Measurements from ENCODE around the gene TMEM30B. TPM values are rescaled to one million over a fixed set of nuclear protein-coding genes. Genes with fewer than 3 reads are reported as not detected.

The TMEM30B gene
- total and polyA plus RNA-seq, 2 experiments from 2014 or later, result 18.2 to 19.3 TPM

DNA sequence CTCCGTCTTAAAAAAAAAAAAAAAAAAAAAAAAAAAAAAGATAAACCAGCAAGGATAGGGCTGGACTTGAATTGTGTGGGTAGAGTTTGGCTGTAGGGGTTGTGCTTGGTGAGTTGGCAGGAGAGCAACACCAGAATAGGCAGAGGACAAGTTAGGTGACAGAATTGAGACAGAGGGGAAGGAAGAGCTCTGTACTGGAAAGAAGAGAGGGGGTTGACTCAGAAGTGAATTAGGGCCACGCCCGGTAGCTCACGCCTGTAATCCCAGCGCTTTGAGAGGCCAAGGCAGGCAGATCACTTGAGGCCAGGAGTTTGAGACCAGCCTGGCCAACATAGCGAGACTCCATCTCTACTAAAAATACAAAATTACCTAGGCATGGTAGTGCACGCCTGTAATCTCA is 6.1 kb upstream of the TMEM30B start:
- 92% methylated on average over 7 of the region's 7 CpGs for WGBS (ENCODE audit: low lambda C conversion rate, missing lambda C conversion rate)
- TF ChIP-seq, protein P1, sequence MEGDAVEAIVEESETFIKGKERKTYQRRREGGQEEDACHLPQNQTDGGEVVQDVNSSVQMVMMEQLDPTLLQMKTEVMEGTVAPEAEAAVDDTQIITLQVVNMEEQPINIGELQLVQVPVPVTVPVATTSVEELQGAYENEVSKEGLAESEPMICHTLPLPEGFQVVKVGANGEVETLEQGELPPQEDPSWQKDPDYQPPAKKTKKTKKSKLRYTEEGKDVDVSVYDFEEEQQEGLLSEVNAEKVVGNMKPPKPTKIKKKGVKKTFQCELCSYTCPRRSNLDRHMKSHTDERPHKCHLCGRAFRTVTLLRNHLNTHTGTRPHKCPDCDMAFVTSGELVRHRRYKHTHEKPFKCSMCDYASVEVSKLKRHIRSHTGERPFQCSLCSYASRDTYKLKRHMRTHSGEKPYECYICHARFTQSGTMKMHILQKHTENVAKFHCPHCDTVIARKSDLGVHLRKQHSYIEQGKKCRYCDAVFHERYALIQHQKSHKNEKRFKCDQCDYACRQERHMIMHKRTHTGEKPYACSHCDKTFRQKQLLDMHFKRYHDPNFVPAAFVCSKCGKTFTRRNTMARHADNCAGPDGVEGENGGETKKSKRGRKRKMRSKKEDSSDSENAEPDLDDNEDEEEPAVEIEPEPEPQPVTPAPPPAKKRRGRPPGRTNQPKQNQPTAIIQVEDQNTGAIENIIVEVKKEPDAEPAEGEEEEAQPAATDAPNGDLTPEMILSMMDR (IDR thresholded peaks at IDR 0.05; ENCODE audit: poor library complexity), result no peak
- no peak for TF ChIP-seq EZH2 (IDR thresholded peaks at IDR 0.05; ENCODE audit: borderline replicate concordance)
- no peak for TF ChIP-seq EZH2phosphoT487 (IDR thresholded peaks at IDR 0.05; ENCODE audit: low read depth, severe bottlenecking, unreplicated experiment)

DNA sequence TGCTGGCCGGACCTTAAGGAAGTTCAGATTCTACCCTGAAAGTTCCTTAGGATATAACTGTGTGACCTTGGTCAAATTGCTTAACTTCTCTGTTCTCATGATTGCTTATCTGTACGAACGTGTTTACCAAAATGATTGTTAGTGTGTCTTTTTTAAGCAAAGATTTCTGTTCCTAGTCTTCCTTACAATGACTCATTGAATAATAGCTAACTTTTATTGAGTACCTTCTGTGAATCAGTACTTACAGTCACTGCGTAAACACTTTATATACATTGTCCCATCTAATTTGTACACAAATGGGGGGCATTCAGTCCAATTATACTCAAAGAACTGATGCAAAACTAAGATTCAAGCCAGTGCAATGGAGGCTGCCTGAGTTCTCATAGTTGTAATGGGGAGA is 4.2 kb upstream of the TMEM30B start:
- Histone ChIP-seq H3K79me2 (peaks cover under 1% of the 10 kb centered on the region), H3K36me3 (replicated peaks; ENCODE audit: insufficient read depth, low read depth) (no peaks in the 10 kb centered on the region), H3K4me1 (ENCODE audit: insufficient read depth) (peaks cover 3% of the 10 kb centered on the region), H3K4me2 (peak overlapping the region; percentile 1), H2AFZ (no peak overlapping the region), H3K9me2 (replicated peaks; ENCODE audit: insufficient read depth) (no peaks in the 10 kb centered on the region), H3K27ac (peak overlapping the region; percentile 47), H4K20me1 (ENCODE audit: insufficient read depth, poor library complexity, severe bottlenecking) (no peaks in the 10 kb centered on the region), H3K9me3 (ENCODE audit: low read depth) (no peaks in the 10 kb centered on the region), H3K4me3 (no peak overlapping the region), H3K27me3 (no peaks in the 10 kb centered on the region)
- no peak for TF ChIP-seq EZH2 (IDR thresholded peaks at IDR 0.05; ENCODE audit: borderline replicate concordance)
- TF ChIP-seq, protein P1 (IDR thresholded peaks at IDR 0.05; ENCODE audit: poor library complexity), result no peak
- TF ChIP-seq EZH2phosphoT487 (IDR thresholded peaks at IDR 0.05; ENCODE audit: low read depth, severe bottlenecking, unreplicated experiment), result no peak
- 40% methylated on average over 4 of the region's 4 CpGs for WGBS (ENCODE audit: low lambda C conversion rate, missing lambda C conversion rate)
- DNase-seq (ENCODE audit: low spot score), result no peak

More for the DNA sequence above, 6.1 kb upstream of the TMEM30B start:
- H3K9me3 ChIP-seq (ENCODE audit: low read depth), result no peaks in the 10 kb centered on the region
- no peaks in the 10 kb centered on the region for H3K79me2 ChIP-seq
- H3K27ac ChIP-seq, result no peak overlapping the region
- no peak overlapping the region for H3K4me2 ChIP-seq
- H3K4me3 ChIP-seq, result no peak overlapping the region
- no peaks in the 10 kb centered on the region for H3K27me3 ChIP-seq
- no peaks in the 10 kb centered on the region for H4K20me1 ChIP-seq (ENCODE audit: insufficient read depth, poor library complexity, severe bottlenecking)
- DNase-seq (ENCODE audit: low spot score), result no peak
- no peaks in the 10 kb centered on the region for H3K9me2 ChIP-seq (replicated peaks; ENCODE audit: insufficient read depth)
- no peak overlapping the region for H2AFZ ChIP-seq
- H3K4me1 ChIP-seq (ENCODE audit: insufficient read depth), result peaks cover 3% of the 10 kb centered on the region
- no peaks in the 10 kb centered on the region for H3K36me3 ChIP-seq (replicated peaks; ENCODE audit: insufficient read depth, low read depth)

DNA sequence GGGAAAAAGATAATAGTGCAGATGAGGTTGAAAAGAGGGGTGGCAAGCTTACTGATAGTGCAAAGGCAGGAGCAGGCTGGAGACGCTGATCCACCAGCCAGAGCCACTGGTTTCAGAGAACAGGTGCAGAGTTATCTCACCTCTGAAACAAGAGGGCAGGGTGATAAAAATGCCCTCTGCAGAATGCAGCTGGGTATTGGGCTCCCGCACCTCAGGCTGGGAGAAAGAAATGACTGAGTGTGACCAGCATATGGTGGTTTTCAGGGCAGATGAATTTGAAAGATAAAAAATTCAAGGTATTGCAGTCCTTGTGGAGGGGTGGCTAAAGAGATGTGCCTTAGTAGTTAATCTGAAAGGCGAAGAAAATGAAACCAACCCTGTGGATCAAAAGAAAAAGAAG is 2.9 kb upstream of the TMEM30B start:
- Histone ChIP-seq H3K4me3 (no peak overlapping the region), H2AFZ (no peak overlapping the region), H3K9me3 (ENCODE audit: low read depth) (no peaks in the 10 kb centered on the region), H3K4me1 (ENCODE audit: insufficient read depth) (peaks cover 9% of the 10 kb centered on the region), H3K79me2 (peaks cover 14% of the 10 kb centered on the region), H4K20me1 (ENCODE audit: insufficient read depth, poor library complexity, severe bottlenecking) (no peaks in the 10 kb centered on the region), H3K36me3 (replicated peaks; ENCODE audit: insufficient read depth, low read depth) (no peaks in the 10 kb centered on the region), H3K9me2 (replicated peaks; ENCODE audit: insufficient read depth) (no peaks in the 10 kb centered on the region), H3K27me3 (no peaks in the 10 kb centered on the region), H3K27ac (no peak overlapping the region), H3K4me2 (no peak overlapping the region)
- 81% methylated on average over 3 of the region's 3 CpGs for WGBS (ENCODE audit: low lambda C conversion rate, missing lambda C conversion rate)
- TF ChIP-seq, protein P1 (IDR thresholded peaks at IDR 0.05; ENCODE audit: poor library complexity), result no peak
- TF ChIP-seq EZH2 (IDR thresholded peaks at IDR 0.05; ENCODE audit: borderline replicate concordance) (no peak), EZH2phosphoT487 (IDR thresholded peaks at IDR 0.05; ENCODE audit: low read depth, severe bottlenecking, unreplicated experiment) (no peak)
- no peak for DNase-seq (ENCODE audit: low spot score)

DNA sequence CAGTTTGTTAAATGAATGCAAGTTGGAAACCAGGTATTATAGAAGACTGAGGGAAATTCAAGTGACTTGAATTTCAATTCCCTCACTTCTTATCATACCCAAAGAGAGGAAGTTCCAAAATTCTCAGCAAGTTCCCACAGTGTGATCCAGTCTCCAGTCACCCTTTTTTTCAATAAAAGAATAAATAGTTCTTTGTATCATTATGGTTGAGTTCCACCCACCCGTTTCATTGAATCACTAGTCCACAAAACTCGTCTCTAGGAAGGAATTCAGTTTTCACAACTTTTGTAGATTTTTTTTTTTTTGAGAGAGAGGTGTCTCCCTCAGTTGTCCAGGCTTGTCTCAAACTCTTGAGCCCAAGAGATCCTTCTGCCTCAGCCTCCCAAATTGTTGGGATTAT is 1.6 kb upstream of the TMEM30B start:
- no peaks in the 10 kb centered on the region for H4K20me1 ChIP-seq (ENCODE audit: insufficient read depth, poor library complexity, severe bottlenecking)
- H3K9me3 ChIP-seq (ENCODE audit: low read depth), result no peaks in the 10 kb centered on the region
- H3K27ac ChIP-seq, result no peak overlapping the region
- H3K4me1 ChIP-seq (ENCODE audit: insufficient read depth), result peaks cover 9% of the 10 kb centered on the region
- H3K36me3 ChIP-seq (replicated peaks; ENCODE audit: insufficient read depth, low read depth), result no peaks in the 10 kb centered on the region
- no peak overlapping the region for H3K4me2 ChIP-seq
- H3K27me3 ChIP-seq, result no peaks in the 10 kb centered on the region
- H3K4me3 ChIP-seq, result no peak overlapping the region
- WGBS (ENCODE audit: low lambda C conversion rate, missing lambda C conversion rate), result 98% methylated on average over 2 of the region's 2 CpGs
- no peak for TF ChIP-seq EZH2 (IDR thresholded peaks at IDR 0.05; ENCODE audit: borderline replicate concordance)
- TF ChIP-seq, protein P1 (IDR thresholded peaks at IDR 0.05; ENCODE audit: poor library complexity), result no peak
- no peak for TF ChIP-seq EZH2phosphoT487 (IDR thresholded peaks at IDR 0.05; ENCODE audit: low read depth, severe bottlenecking, unreplicated experiment)
- DNase-seq (ENCODE audit: low spot score), result no peak
- H3K79me2 ChIP-seq, result peaks cover 15% of the 10 kb centered on the region
- no peak overlapping the region for H2AFZ ChIP-seq
- no peaks in the 10 kb centered on the region for H3K9me2 ChIP-seq (replicated peaks; ENCODE audit: insufficient read depth)

Data from hepatocyte (in vitro differentiated cells).